ENCODE data around the gene MMEL1.
"Not testable (repeated sequence)": the region's sequence is repeated elsewhere in the genome, so short reads cannot be mapped to it uniquely, and the experiment has no call there.

Gene MMEL1, protein sequence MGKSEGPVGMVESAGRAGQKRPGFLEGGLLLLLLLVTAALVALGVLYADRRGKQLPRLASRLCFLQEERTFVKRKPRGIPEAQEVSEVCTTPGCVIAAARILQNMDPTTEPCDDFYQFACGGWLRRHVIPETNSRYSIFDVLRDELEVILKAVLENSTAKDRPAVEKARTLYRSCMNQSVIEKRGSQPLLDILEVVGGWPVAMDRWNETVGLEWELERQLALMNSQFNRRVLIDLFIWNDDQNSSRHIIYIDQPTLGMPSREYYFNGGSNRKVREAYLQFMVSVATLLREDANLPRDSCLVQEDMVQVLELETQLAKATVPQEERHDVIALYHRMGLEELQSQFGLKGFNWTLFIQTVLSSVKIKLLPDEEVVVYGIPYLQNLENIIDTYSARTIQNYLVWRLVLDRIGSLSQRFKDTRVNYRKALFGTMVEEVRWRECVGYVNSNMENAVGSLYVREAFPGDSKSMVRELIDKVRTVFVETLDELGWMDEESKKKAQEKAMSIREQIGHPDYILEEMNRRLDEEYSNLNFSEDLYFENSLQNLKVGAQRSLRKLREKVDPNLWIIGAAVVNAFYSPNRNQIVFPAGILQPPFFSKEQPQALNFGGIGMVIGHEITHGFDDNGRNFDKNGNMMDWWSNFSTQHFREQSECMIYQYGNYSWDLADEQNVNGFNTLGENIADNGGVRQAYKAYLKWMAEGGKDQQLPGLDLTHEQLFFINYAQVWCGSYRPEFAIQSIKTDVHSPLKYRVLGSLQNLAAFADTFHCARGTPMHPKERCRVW

DNA sequence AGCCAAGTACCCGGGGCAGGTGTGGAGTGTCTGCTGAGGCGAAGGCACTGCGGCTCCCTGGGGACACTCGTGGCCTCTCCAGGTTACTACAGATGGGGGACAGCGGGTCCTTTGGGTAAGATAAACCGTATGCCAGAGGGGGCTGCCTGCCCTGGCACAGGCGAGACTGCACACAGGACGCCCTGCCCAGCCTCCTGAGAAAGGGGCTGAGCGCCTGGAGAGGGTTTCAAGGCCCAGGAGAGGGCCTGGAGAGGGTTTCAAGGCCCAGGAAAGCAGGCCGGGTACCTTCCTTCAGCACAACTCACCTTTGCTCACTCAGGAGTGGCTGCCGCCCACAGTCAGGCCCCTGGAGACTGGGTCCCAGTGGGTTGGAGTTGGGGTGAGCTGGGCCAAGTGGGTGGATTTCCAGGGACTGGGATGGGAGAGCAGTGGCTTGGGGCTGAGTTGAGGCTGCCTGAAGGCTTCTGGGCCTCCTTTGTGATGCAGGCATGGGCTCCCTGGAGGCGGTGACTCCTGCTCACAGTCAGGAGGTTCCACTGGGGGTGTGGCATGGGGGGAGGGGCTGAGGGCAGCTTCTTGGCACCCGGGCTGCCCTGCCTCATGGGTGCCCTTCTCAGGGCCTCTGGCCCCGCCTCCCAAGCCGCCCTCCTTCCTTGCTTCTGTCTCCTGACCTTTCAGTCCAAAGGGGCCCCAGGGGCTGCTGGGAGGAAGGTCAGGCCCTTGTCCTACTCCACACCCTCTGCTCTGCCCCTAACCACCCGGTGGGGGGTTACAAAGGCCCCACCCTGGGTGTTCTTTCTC is at the start of gene MMEL1:
Gene MMEL1, minus strand, starts transcription at position 456 of the 801 bp plus-strand sequence. CDS start 3,532 bp downstream, outside the sequence.
- Mint-ChIP-seq H3K36me3 (no peaks in the 10 kb centered on the region), H3K4me1 (no peaks in the 10 kb centered on the region), H3K4me3 (no peak within 1 kb of the TSS), H3K27me3 (peaks cover 43% of the 10 kb centered on the region), H3K9me3 (peaks cover 6% of the 10 kb centered on the region), H3K27ac (no peak within 1 kb of the TSS)
- no peak for ATAC-seq

DNA sequence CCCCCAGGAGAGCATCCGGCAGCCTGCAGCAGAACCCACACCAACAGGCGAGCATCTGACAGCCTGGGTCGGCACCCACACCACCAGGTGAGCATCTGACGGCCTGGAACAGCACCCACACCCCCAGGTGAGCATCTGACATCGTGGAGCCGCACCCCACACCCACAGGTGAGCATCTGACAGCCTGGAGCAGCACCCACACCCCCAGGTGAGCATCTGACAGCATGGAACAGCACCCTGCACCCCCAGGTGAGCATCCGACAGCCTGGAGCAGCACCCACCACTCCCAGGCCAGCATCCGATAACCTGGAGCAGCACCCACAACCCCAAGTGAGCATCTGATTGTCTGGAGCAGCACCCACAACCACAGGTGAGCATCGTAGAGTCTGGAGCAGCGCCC is 43.9 kb upstream of the MMEL1 start:
- not testable (repeated sequence) for H3K36me3 Mint-ChIP-seq, H3K4me1 Mint-ChIP-seq, ATAC-seq, H3K4me3 Mint-ChIP-seq, H3K9me3 Mint-ChIP-seq, H3K27ac Mint-ChIP-seq, H3K27me3 Mint-ChIP-seq

DNA sequence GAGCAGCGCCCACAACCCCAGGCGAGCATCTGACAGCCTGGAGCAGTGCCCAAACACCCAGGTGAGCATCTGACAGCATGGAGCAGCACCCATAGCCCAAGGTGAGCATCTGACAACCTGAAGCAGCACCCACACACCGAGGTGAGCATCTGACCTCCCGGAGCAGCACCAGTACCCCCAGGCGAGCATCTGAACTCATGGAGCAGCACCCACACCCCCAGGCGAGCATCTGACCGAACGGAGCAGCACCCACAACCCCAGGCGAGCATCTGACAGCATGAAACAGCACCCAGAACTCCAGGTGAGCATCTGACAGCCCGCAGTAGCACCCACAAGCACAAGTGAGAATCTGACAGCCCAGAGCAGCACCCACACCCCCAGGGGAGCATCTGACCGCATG is 38.8 kb upstream of the MMEL1 start:
- H3K4me3 Mint-ChIP-seq, ATAC-seq, H3K9me3 Mint-ChIP-seq, H3K36me3 Mint-ChIP-seq, H3K27ac Mint-ChIP-seq, H3K27me3 Mint-ChIP-seq, H3K4me1 Mint-ChIP-seq: not testable (repeated sequence)

DNA sequence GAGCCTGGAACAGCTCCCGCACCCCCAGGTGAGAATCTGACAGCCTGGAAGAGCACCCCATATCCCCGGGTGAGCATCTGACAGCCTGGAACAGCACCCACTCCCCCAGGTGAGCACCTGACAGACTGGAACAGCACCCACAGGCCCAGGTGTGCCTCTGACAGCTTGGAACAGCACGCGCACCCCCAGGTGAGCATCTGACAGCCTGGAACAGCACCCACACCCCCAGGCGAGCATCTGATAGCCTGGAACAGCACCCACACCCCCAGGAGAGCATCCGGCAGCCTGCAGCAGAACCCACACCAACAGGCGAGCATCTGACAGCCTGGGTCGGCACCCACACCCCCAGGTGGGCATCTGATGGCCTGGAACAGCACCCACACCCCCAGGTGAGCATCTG is 27.0 kb upstream of the MMEL1 start:
- not testable (repeated sequence) for H3K36me3 Mint-ChIP-seq, H3K27ac Mint-ChIP-seq, H3K4me3 Mint-ChIP-seq, H3K4me1 Mint-ChIP-seq, H3K9me3 Mint-ChIP-seq, ATAC-seq
- peaks cover 14% of the 10 kb centered on the region for H3K27me3 Mint-ChIP-seq

DNA sequence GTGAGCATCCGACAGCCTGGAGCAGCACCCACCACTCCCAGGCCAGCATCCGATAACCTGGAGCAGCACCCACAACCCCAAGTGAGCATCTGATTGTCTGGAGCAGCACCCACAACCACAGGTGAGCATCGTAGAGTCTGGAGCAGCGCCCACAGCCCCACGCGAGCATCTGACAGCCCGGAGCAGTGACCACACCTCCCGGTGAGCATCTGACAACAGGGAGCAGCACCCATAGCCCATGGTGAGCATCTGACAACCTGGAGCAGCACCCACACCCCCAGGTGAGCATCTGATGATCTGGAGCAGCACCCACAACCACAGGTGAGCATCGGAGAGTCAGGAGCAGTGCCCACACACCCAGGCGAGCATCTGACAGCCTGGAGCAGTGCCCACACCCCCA is 25.1 kb upstream of the MMEL1 start:
- not testable (repeated sequence) for H3K9me3 Mint-ChIP-seq, ATAC-seq, H3K4me1 Mint-ChIP-seq, H3K4me3 Mint-ChIP-seq, H3K36me3 Mint-ChIP-seq, H3K27ac Mint-ChIP-seq
- H3K27me3 Mint-ChIP-seq: peaks cover 33% of the 10 kb centered on the region

DNA sequence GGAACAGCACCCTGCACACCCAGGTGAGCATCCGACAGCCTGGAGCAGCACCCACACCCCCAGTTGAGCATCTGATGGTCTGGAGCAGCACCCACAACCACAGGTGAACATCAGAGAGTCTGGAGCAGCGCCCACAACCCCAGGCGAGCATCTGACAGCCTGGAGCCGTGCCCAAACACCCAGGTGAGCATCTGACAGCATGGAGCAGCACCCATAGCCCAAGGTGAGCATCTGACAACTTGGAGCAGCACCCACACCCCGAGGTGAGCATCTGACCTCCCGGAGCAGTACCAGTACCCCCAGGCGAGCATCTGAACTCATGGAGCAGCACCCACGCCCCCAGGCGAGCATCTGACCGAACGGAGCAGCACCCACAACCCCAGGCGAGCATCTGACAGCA is 24.3 kb upstream of the MMEL1 start:
- H3K27me3 Mint-ChIP-seq: peaks cover 41% of the 10 kb centered on the region
- H3K36me3 Mint-ChIP-seq, H3K4me3 Mint-ChIP-seq, ATAC-seq, H3K27ac Mint-ChIP-seq, H3K9me3 Mint-ChIP-seq, H3K4me1 Mint-ChIP-seq: not testable (repeated sequence)

DNA sequence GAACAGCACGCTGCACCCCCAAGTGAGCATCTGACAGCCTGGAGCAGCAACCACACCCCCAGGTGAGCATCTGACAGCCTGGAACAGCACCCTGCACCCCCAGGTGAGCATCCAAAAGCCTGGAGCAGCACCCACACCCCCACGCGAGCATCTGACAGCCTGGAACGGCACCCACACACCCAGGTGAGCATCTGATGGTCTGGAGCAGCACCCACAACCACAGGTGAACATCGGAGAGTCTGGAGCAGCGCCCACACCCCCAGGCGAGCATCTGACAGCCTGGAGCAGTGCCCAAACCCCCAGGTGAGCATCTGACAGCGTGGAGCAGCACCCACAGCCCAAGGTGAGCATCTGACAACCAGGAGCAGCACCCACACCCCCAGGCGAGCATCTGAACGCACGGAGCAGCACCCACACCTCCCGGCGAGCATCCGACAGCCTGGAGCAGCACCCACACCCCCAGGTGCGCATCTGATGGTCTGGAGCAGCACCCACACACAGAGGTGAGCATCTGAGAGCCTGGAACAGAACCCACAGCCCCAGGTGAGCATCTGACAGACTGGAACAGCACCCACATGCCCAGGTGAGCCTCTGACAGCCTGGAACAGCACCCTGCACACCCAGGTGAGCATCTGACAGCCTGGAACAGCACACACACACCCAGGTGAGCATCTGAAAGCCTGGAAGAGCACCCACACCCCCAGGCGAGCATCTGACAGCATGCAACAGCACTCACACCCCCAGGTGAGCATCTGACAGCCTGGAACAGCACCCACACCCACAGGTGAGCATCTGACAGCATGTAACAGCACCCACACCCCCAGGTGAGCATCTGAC is 23.0 kb upstream of the MMEL1 start:
- not testable (repeated sequence) for H3K4me1 Mint-ChIP-seq, H3K9me3 Mint-ChIP-seq, H3K36me3 Mint-ChIP-seq, H3K4me3 Mint-ChIP-seq, H3K27ac Mint-ChIP-seq, ATAC-seq
- H3K27me3 Mint-ChIP-seq: peaks cover 47% of the 10 kb centered on the region

DNA sequence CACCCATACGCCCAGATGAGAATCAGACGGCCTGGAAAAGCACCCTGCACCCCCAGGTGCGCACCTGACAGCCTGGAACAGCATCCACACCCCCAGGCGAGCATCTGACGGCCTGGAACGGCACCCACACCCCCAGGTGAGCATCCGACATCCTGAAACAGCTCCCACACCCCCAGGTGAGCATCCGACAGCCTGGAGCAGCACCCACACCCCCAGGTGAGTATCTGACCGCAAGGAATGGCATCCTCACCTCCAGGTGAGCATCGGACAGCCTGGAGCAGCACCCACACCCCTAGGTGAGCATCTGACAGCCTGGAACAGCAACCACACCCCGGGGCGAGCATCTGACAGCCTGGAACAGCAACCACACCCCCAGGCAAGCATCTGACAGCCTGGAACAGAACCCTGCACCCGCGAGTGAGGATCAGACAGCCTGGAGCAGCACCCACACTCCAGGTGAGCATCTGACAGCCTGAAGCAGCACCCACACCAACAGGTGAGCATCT is 21.7 kb upstream of the MMEL1 start:
- not testable (repeated sequence) for H3K36me3 Mint-ChIP-seq, H3K9me3 Mint-ChIP-seq, H3K27ac Mint-ChIP-seq, H3K4me1 Mint-ChIP-seq, H3K4me3 Mint-ChIP-seq
- peak; percentile 67 for ATAC-seq
- H3K27me3 Mint-ChIP-seq: peaks cover 47% of the 10 kb centered on the region

DNA sequence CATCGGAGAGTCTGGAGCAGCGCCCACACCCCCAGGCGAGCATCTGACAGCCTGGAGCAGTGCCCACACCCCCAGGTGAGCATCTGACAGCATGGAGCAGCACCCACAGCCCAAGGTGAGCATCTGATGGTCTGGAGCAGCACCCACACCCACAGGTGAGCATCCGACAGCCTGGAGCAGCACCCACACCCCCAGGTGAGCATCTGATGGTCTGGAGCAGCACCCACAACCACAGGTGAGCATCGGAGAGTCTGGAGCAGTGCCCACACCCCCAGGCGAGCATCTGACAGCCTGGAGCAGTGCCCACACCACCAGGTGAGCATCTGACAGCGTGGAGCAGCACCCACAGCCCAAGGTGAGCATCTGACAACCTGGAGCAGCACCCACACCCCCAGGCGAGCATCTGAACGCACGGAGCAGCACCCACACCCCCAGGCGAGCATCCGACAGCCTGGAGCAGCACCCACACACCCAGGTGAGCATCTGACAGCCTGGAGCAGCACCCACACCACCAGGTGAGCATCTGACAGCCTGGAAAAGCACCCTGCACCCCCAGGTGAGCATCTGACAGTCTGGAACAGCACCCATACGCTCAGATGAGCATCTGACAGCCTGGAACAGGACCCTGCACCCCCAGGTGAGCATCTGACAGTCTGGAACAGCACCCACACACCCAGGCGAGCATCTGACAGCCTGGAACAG is 21.1 kb upstream of the MMEL1 start:
- not testable (repeated sequence) for H3K27ac Mint-ChIP-seq, H3K4me3 Mint-ChIP-seq, H3K9me3 Mint-ChIP-seq, ATAC-seq, H3K36me3 Mint-ChIP-seq, H3K4me1 Mint-ChIP-seq
- H3K27me3 Mint-ChIP-seq: peaks cover 47% of the 10 kb centered on the region

DNA sequence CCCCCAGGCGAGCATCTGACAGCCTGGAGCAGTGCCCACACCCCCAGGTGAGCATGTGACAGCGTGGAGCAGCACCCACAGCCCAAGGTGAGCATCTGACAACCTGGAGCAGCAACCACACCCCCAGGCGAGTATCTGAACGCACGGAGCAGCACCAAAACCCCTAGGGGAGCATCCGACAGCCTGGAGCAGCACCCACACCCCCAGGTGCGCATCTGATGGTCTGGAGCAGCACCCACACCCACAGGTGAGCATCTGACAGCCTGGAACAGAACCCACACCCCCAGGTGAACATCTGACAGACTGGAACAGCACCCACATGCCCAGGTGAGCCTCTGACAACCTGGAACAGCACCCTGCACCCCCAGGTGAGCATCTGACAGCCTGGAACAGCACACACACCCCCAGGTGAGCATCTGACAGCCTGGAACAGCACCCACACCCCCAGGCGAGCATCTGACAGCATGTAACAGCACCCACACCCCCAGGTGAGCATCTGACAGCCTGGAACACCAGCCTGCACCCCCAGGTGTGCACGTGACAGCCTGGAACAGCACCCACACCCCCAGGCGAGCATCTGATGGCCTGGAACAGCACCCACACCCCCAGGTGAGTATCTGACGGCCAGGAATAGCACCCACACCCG is 20.2 kb upstream of the MMEL1 start:
- H3K27ac Mint-ChIP-seq, H3K36me3 Mint-ChIP-seq, H3K4me1 Mint-ChIP-seq, ATAC-seq, H3K9me3 Mint-ChIP-seq, H3K4me3 Mint-ChIP-seq: not testable (repeated sequence)
- peaks cover 47% of the 10 kb centered on the region for H3K27me3 Mint-ChIP-seq

DNA sequence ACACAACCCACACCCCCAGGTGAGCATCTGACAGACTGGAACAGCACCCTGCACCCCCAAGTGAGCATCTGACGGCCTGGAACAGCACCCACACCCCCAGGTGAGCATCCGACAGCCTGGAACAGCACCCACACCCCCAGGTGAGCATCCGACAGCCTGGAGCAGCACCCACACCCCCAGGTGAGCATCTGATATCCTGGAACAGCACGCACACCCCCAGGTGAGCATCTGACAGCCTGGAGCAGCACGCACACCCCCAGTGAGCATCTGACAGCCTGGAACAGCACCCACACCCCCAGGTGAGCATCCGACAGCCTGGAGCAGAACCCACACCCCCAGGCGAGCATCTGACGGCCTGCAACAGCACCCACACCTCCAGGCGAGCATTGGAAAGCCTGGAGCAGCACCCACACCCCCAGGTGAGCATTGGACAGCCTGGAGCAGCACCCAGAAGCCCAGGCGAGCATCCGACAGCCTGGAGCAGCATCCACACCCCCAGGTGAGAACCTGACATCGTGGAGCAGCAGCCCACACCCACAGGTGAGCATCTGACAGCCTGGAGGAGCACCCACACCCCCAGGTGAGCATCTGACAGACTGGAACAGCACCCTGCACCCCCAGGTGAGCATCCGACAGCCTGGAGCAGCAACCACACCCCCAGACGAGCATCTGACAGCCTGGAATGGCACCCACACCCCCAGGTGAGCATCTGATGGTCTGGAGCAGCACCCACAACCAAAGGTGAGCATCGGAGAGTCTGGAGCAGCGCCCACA is 19.5 kb upstream of the MMEL1 start:
- H3K27me3 Mint-ChIP-seq: peaks cover 47% of the 10 kb centered on the region
- H3K27ac Mint-ChIP-seq, H3K4me1 Mint-ChIP-seq, H3K9me3 Mint-ChIP-seq, H3K36me3 Mint-ChIP-seq, H3K4me3 Mint-ChIP-seq, ATAC-seq: not testable (repeated sequence)

DNA sequence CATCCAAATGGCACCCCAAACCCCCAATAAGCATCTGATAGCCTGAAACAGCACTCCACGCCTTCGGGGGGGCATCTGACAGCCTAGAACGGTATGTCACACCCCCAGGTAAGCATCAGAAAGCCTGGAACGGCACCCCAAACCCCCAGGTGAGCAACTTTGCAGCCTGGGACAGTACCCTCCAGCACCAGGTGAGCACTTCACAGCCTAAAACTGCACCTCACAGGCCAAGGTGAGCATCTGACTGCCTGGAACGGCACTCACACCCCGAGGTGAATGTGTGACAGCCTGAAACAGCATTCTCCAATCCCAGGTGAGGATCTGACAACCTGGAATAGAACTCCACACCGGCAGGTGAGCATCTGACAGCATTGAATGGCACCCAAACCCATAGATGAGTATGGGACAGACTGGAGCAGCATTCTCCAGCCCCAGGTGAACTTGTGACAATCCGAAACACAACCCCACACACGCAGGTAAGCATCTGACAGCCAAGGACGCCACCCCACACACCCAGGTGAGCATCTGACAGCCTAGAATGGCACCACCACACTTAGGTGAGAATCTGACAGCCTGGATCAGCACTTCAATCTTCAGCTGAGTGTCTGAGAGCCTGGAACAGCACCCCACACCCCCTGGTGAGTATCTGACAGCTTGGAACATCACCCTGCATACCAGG is 18.3 kb upstream of the MMEL1 start:
- peaks cover 46% of the 10 kb centered on the region for H3K27me3 Mint-ChIP-seq
- ATAC-seq: no peak
- H3K36me3 Mint-ChIP-seq: peaks cover 4% of the 10 kb centered on the region
- no peak overlapping the region for H3K27ac Mint-ChIP-seq
- H3K4me3 Mint-ChIP-seq: no peak overlapping the region
- peaks cover 11% of the 10 kb centered on the region for H3K9me3 Mint-ChIP-seq
- H3K4me1 Mint-ChIP-seq: no peaks in the 10 kb centered on the region

DNA sequence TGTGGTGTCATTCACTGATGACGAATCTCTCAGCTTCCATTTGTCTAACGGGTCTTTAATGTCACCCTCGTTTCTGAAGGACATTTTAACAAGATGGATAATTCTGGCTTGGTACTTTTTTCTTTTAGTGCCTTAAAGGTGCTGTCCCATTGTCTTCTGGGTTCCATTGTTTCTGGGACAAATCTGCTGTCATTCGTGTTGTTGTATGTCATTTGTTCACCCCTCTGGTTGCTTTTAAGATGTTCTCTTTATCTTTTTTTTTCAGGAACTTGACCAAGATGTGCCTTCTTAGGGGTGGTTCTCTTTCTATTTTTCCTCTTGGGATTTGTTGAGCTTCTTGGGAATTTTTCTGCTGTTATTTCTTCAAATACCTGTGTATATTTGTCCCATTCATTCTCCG is 14.0 kb upstream of the MMEL1 start:
- peaks cover 14% of the 10 kb centered on the region for H3K27me3 Mint-ChIP-seq
- H3K27ac Mint-ChIP-seq: no peak overlapping the region
- peaks cover 15% of the 10 kb centered on the region for H3K4me1 Mint-ChIP-seq
- peaks cover 4% of the 10 kb centered on the region for H3K36me3 Mint-ChIP-seq
- H3K4me3 Mint-ChIP-seq: no peak overlapping the region
- ATAC-seq: no peak
- peaks cover 11% of the 10 kb centered on the region for H3K9me3 Mint-ChIP-seq
